ENCODE results near the gene UMODL1.
"Not testable (repeated sequence)": the region's sequence is repeated elsewhere in the genome, so short reads cannot be mapped to it uniquely, and the experiment has no call there.

UMODL1 gene

DNA sequence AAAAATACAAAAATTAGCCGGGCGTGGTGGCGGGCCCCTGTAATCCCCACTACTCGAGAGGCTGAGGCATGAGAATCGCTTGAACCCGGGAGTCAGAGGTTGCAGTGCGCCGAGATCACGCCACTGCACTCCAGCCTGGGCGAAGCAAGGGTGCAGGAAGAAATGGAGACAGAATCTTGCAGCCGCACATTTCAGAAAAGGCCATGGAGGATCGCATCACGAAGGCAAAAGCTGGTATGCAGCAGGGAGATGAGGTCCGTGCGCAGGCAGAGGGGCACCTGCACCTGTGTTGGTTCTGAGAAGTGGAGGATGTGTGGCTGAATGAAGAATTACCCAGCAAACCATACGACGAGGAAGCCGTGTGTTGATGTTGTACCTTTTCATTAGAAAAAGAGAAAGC lies 94.8 kb downstream of the UMODL1 start:
- DNase-seq (ENCODE audit: low read depth) = no peak

GRCh38 chr21:42169758-42170157 lies 98.6 kb downstream of the UMODL1 start:
- no peak for DNase-seq (ENCODE audit: low read depth)

- DNase-seq (ENCODE audit: low read depth) = no peak
Observed at GRCh38 chr21:42171091-42172053, 100.3 kb downstream of the UMODL1 start.

- DNase-seq (ENCODE audit: low read depth) = no peak
Observed at GRCh38 chr21:42172596-42173483, 101.7 kb downstream of the UMODL1 start.

DNA sequence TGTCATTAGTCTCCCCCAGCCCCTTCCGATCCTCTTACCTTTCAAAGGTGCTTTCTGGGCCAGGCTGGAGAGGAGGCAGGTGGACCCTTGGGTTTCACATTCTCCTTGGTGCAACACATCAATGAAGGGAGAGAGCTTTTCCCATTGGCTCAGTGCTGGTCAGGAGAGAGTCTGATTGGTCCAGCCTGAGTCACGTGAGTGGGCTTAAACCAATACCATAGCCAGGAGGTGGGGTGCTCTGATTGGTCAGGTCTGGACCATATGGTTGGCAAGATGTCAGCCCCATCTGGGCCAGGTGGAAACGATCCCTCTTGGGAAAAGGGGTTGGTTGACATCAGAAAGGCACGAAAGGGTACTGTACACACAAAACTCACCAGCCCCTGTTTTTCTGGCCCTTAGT lies 103.1 kb downstream of the UMODL1 start:
- DNase-seq (ENCODE audit: low read depth) = no peak

- no peak for DNase-seq (ENCODE audit: low read depth)
Observed at GRCh38 chr21:42175110-42175710, 104.1 kb downstream of the UMODL1 start.

DNA sequence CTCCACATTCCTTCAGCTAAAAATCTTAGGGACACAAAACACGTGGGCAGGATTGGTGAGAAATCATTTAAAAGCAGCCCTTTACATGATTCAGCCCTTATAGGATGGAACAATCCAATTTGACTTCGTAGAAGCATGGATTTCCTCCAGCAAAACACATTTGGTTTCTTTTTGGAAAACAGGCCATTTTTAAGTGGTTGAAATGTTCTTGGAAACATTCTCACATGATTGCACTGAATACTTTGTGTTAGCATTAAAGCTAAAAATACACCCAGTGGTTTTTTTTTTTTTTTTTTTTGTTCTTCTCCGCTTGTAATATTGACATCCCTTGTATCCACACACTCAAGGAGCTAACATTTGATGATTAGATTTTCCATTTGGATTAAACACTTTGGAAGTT lies 105.7 kb downstream of the UMODL1 start:
- DNase-seq (ENCODE audit: low read depth) = no peak

DNA sequence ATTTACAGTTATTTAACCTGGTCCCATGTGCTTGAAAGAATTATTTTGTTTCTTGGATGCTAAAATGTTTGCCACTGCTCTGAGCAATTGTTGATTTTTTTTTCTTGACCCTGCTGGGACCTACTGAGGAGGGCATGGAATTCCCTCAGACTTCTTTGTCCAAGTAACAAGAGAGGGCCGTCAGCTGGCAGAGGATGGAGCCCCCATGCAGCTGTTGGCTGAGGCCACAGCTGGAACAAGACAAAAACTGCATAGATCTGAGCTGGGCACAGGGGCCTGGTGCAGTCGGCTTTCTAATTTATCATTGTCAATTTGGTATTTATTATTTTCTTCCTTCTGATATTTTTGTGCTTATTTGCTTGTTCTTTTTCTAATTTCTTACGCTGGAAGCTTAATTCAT lies 108.2 kb downstream of the UMODL1 start:
- DNase-seq (ENCODE audit: low read depth) = no peak

DNA sequence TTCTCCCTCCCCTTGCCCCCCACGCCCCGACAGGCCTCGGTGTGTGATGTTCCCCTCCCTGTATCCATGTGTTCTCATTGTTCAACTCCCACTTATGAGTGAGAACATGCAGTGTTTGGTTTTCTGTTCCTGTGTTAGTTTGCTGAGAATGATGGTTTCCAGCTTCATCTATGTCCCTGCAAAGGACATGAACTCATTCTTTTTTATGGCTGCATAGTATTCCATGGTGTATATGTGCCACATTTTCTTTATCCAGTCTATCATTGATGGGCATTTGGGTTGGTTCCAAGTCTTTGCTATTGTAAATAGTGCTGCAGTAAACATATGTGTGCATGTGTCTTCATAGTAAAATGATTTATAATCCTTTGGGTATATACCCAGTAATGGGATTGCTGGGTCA lies 108.9 kb downstream of the UMODL1 start:
- not testable (repeated sequence) for DNase-seq (ENCODE audit: low read depth)

GRCh38 chr21:42182713-42183371 lies 111.7 kb downstream of the UMODL1 start:
- no peak for DNase-seq (ENCODE audit: low read depth)

- no peak for DNase-seq (ENCODE audit: low read depth)
Observed at GRCh38 chr21:42183374-42184266, 112.5 kb downstream of the UMODL1 start.

DNA sequence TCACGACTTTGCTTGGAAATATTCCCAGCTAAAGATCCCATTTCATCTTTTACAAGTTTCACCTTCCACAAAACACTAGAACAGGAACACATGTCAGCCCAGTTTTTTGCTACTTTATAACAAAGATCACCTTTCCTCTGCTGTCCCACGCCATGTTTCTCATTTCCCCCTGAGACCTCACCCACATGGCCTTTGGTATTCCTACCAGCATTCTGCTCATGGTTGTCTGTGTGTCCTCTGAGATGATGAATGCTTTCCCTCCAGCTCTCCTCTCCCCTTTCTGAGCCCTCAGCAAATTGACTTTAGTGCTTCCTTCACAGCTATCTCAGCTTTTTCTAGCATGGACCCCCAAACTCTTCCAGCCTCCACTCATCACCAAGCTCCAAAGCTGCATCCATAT lies 115.5 kb downstream of the UMODL1 start:
- no peak for DNase-seq (ENCODE audit: low read depth)

DNA sequence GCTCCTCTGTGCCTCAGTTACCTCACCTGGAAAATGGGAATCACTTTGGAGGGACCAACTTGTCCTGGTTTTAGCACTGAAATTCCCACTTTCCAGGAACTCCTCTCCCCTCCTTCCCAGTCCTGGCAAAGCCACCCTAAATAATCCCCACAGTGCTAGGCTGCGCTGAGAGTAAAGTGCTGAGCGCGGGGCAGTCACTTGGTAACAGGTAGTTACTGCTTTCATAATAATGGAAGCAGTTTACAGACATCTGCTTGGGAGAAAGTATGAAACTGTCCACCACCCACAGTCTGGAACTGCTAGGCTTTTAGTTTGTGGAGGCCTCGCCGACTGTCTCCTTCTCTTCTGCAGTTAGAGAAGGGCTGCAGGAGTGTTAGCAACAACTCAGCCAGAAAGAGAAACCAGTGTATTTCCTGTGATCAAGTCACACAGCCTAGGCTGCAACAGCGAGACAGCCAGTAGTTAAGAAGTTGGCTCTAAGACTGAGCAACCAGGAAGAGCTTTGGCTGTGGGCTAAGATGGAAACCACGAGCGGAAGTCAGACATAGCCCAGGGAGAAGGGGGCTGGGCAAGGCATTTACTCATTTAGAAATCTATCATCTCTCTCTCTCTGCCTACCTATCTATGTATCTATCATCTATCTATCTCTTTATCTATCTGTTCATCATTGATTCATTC lies 117.0 kb downstream of the UMODL1 start:
- no peak for DNase-seq (ENCODE audit: low read depth)

DNA sequence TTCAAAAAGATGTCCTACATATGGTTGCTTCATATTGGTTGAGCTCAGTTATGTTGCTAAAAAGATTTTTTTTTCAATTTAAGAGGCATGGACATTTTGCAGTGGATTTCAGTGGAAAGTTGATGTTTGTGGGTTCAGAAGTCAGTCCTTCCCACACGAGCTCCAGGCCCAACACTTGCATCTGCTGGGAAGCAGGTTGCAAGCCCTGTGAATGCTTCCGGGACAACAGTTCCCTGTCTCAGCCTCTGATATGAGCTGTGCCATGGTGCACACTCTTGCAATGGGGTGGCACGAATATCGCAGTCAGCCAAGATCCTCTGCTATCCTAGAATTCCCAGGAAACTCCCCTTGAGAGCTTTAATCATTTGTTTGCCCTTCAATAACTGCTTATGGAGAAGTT lies 117.5 kb downstream of the UMODL1 start:
- no peak for DNase-seq (ENCODE audit: low read depth)

- DNase-seq (ENCODE audit: low read depth) = no peak
Observed at GRCh38 chr21:42189431-42189830, 118.3 kb downstream of the UMODL1 start.

DNA sequence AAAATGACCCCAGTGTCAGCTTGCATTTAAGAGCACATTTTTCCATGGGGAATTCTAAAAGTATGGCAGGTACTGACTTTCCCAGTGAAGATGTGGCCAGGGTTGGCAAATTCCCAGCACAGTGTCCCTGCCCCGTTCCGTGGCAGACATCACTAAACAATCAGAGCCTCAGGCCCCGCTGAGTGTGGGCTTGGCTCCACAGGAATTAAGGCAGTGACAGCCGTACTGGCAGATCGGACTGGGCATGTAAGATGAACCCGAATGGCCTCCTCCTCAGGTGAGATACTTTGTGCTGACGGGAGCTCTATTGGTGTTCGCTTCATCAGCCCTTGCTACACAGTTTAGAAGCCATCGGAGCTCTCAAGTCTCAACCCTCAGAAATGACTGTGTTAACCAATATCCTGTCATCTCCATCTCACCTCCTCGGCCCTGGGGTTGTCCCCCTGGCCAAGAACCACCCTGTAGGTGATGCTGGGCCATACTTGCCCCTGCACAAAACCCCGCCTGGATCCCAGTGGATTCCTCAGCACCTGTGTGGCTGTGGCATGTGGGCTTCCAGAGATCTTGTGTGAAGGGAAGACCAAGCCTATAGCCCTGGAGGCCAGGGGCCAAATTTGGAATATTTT lies 118.9 kb downstream of the UMODL1 start:
- no peak for DNase-seq (ENCODE audit: low read depth)

DNA sequence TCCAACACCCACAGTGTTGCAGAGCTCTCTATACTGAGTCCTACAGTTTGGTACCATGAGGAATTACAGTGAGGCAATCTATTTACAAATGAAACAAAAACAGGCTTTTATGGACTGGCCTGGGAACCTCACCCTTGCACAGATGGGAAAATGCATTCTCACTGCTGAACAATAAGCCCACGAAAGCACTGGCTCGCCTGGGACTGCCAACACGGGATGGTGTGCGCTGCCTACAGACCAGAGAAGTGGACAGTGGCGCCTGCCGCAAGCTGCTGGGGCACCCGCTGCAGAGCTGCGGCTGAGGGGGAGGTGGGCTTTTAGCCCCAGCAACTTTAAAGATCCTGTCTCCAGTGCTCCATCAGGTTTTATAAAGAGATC lies 119.4 kb downstream of the UMODL1 start:
- no peak for DNase-seq (ENCODE audit: low read depth)

DNA sequence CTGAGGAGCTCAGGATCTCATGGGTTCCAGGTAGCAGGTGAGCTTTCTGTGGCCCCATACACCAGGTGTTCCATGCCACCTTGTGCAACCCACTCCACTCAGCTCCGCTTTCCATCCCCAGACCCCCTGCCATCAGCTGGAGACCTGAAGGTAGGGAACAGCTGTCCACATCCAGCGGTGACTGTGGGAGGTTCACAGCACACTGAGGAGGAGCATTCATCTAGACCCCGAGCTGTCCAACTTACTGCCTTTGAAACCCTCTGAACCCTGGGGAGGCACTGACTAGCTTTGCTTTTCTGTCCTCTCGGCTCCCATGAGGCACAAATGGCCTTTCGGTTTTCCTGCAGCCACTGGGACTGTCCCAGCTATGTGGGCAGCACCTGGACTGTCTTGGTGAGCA lies 119.9 kb downstream of the UMODL1 start:
- no peak for DNase-seq (ENCODE audit: low read depth)

DNA sequence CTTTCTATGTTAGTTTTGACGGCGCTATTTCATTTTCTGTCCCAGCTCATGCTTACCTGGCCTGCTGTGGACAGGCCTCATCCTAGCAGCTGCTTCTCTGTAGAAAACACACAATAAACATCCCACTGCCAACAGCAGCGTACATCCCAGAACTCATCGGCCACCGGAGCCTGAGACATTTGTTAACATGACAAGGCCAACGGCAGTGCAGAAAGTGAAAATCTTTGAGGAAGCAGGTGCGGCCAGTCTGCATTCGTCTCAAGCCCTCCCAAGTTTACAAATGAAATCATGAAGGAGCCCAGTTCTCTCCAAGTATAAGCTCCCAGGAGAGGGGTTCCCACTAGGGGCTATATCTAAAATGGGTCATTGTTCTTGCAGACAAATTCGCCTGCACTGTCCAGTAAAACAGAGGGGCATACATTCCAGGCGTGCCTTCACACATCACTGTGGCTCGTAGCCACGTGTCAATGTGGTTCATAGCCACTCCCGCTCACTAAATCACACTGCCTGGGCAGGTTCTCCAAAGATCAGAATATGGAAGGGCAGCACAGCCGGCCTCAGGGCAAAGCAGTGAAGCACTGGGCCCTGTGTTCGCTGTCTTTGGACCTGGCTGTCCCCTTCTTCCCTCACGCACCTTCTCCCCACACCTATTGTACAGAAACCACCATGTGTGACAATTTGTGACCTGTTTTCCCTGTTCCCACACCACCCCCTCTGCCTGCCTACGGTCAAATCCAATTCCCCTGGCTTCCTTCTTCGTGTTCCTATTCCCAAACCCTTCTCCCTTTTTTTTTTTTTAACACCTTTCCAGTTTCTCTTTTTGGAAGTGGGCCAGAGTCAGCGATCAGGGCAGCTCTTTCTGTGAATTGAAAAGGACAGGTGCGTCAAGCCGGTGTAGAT lies 120.8 kb downstream of the UMODL1 start:
- no peak for DNase-seq (ENCODE audit: low read depth)
